ENCODE results near the gene CTSK.
"Not testable (repeated sequence)": the region's sequence is repeated elsewhere in the genome, so short reads cannot be mapped to it uniquely, and the experiment has no call there.

DNA sequence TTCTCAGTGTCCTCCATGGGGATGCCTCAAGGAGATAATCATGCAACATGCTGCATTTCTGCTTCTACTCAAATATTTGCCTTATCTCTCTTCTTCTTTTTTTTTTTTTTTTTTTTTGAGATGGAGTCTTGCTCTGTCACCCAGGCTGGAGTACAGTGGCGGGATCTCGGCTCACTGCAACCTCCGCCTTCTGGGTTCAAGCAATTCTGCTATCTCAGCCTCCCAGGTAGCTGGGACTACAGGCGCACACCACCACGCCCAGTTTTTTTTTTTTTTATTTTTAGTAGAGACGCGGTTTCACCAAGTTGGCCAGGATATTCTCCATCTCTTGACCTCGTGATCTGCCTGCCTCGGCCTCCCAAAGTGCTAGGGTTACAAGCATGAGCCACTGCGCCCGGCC lies 32.8 kb upstream of the CTSK start:
- TF ChIP-seq EZH2 (IDR thresholded peaks at IDR 0.05; ENCODE audit: low read depth): not testable (repeated sequence)
- TF ChIP-seq, protein P1, sequence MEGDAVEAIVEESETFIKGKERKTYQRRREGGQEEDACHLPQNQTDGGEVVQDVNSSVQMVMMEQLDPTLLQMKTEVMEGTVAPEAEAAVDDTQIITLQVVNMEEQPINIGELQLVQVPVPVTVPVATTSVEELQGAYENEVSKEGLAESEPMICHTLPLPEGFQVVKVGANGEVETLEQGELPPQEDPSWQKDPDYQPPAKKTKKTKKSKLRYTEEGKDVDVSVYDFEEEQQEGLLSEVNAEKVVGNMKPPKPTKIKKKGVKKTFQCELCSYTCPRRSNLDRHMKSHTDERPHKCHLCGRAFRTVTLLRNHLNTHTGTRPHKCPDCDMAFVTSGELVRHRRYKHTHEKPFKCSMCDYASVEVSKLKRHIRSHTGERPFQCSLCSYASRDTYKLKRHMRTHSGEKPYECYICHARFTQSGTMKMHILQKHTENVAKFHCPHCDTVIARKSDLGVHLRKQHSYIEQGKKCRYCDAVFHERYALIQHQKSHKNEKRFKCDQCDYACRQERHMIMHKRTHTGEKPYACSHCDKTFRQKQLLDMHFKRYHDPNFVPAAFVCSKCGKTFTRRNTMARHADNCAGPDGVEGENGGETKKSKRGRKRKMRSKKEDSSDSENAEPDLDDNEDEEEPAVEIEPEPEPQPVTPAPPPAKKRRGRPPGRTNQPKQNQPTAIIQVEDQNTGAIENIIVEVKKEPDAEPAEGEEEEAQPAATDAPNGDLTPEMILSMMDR (conservative IDR thresholded peaks at IDR 0.05): not testable (repeated sequence)
